Measurements from ENCODE around the gene GBP2. TPM values are rescaled to one million over a fixed set of nuclear protein-coding genes. Genes with fewer than 3 reads are reported as not detected.
A peak's percentile ranks its signal among the peaks of the same experiment; 100 is the strongest.

The GBP2 gene
- total RNA-seq, 2 experiments from 2014 or later: 87.6 to 91.8 TPM

DNA sequence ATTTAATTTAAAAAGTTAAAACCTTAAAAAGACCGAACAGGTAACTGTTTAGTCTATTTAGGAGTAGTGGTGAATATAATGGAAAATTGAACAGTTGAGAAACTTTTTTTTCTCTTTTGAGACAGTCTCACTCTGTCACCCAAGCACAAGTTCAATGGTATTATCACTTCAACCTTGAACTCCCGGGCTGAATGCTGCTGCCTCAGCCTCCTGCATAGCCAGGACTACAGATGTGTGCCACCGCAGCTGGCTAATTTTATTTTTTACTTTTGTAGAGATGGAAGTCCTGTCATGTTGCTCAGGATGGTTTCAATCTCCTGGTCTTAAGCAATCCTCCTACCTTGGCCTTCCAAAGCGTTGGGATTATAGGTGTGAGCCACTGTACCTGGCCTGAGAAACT lies 16.2 kb upstream of the GBP2 start:
- H3K36me3 Mint-ChIP-seq (ENCODE audit: low read depth): no peaks in the 10 kb centered on the region

DNA sequence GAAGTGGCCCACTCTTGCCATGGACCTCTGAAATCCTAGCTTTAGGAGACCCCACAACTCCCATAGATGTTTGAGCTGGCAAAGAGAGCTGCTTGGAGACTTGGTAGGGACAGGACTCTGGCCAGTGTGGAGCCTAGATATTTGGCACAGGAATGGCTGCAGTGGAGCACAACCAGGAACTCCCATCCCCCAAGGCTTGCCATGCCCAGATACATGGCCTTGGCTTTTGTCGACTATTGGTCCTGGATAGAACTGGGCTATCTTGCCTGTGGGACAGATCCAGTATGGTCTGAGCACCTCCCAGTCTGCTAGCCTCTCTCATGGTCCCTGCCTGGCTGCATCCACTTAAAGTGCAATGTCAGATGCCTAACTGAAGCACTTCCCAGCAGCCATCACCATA lies 7.8 kb upstream of the GBP2 start:
- DNase-seq: no peak
- intact Hi-C loops (cut with DNase I, micrococcal nuclease): loop anchor here in 1 of 2 experiments (5.0 kb wide), 1 partner anchor 149 kb away; no protein-coding TSS in a partner anchor
- Histone ChIP-seq H3K4me1 (ENCODE audit: insufficient read depth, low read length) (peaks cover 7% of the 10 kb centered on the region), H3K27ac (ENCODE audit: low read depth in 1 of 2, low read length in 2 of 2) (no peak overlapping the region), H3K9me3 (ENCODE audit: control insufficient read depth in 1 of 2, insufficient read depth in 1 of 2, low read length in 2 of 2) (no peaks in the 10 kb centered on the region), H3K4me3 (ENCODE audit: low read length) (no peak overlapping the region), H3K36me3 (ENCODE audit: insufficient read depth, low read length) (no peaks in the 10 kb centered on the region), H3K27me3 (ENCODE audit: control insufficient read depth in 1 of 2, insufficient read depth in 2 of 2, low read length in 2 of 2) (no peaks in the 10 kb centered on the region)
- no peak for ATAC-seq (ENCODE audit: poor library complexity)
- ChIA-PET POLR2A (interaction anchor here (0.9 to 1.1 kb wide), 2 partner anchors 15 to 65 kb away, joined by 3 to 5 read pairs; partner anchors contain the start of gene GBP4), CTCF (interaction anchor here (1.1 kb wide), 1 partner anchor 224 kb away, joined by 3 read pairs; no protein-coding TSS in a partner anchor)
- H3K36me3 Mint-ChIP-seq (ENCODE audit: low read depth): peaks cover 3% of the 10 kb centered on the region
- H3K4me1 Mint-ChIP-seq (ENCODE audit: low read depth): peaks cover 16% of the 10 kb centered on the region
- no peak overlapping the region for H3K4me3 Mint-ChIP-seq
- no peaks in the 10 kb centered on the region for H3K27me3 Mint-ChIP-seq
- no peak overlapping the region for H3K27ac Mint-ChIP-seq
- TF ChIP-seq, protein P1, sequence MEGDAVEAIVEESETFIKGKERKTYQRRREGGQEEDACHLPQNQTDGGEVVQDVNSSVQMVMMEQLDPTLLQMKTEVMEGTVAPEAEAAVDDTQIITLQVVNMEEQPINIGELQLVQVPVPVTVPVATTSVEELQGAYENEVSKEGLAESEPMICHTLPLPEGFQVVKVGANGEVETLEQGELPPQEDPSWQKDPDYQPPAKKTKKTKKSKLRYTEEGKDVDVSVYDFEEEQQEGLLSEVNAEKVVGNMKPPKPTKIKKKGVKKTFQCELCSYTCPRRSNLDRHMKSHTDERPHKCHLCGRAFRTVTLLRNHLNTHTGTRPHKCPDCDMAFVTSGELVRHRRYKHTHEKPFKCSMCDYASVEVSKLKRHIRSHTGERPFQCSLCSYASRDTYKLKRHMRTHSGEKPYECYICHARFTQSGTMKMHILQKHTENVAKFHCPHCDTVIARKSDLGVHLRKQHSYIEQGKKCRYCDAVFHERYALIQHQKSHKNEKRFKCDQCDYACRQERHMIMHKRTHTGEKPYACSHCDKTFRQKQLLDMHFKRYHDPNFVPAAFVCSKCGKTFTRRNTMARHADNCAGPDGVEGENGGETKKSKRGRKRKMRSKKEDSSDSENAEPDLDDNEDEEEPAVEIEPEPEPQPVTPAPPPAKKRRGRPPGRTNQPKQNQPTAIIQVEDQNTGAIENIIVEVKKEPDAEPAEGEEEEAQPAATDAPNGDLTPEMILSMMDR (IDR thresholded peaks at IDR 0.05): no peak
- H3K9me3 Mint-ChIP-seq: peaks cover 3% of the 10 kb centered on the region

More for the DNA sequence above, 16.2 kb upstream of the GBP2 start:
- Histone ChIP-seq H3K27ac (ENCODE audit: low read depth in 1 of 2, low read length in 2 of 2) (no peak overlapping the region), H3K9me3 (ENCODE audit: control insufficient read depth in 1 of 2, insufficient read depth in 1 of 2, low read length in 2 of 2) (no peaks in the 10 kb centered on the region), H3K36me3 (ENCODE audit: insufficient read depth, low read length) (no peaks in the 10 kb centered on the region), H3K4me3 (ENCODE audit: low read length) (no peak overlapping the region), H3K4me1 (ENCODE audit: insufficient read depth, low read length) (no peaks in the 10 kb centered on the region), H3K27me3 (ENCODE audit: control insufficient read depth in 1 of 2, insufficient read depth in 2 of 2, low read length in 2 of 2) (no peaks in the 10 kb centered on the region)
- TF ChIP-seq, protein P1 (IDR thresholded peaks at IDR 0.05): no peak
- CTCF ChIA-PET: interaction anchor here (0.9 kb wide), 1 partner anchor 56 kb away, joined by 3 read pairs; no protein-coding TSS in a partner anchor
- ATAC-seq (ENCODE audit: poor library complexity) (no peak), DNase-seq (no peak)
- Mint-ChIP-seq H3K4me1 (ENCODE audit: low read depth) (peaks cover 8% of the 10 kb centered on the region), H3K4me3 (no peak overlapping the region), H3K9me3 (no peaks in the 10 kb centered on the region), H3K27ac (no peak overlapping the region), H3K27me3 (no peaks in the 10 kb centered on the region)
- intact Hi-C loops (cut with DNase I, micrococcal nuclease): no loop called here
- POLR2A ChIA-PET: no interaction called here

DNA sequence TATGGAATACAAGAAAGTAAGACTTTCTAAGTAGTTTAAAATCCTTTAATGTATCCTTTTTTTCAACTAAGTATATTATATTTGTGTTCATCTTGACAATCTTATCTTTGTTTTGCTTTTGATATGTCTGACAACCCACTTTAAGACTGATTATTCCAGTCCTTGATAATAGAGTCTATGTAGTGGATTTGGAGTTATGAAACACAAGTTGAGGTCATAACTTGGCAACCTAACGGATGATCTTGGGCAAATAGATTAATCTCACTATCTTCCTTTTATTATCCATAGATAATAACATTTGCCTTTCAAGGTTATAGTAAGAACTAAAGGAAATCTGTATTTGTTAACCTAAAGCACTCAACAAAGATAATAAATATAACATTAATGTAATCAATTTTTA lies 4.8 kb upstream of the GBP2 start:
- Histone ChIP-seq H3K4me3 (ENCODE audit: low read length) (no peak overlapping the region), H3K27ac (ENCODE audit: low read depth in 1 of 2, low read length in 2 of 2) (no peak overlapping the region), H3K36me3 (ENCODE audit: insufficient read depth, low read length) (no peaks in the 10 kb centered on the region), H3K9me3 (ENCODE audit: control insufficient read depth in 1 of 2, insufficient read depth in 1 of 2, low read length in 2 of 2) (peaks cover 0 to 7% of the 10 kb centered on the region in 2 experiments), H3K4me1 (ENCODE audit: insufficient read depth, low read length) (peaks cover 19% of the 10 kb centered on the region), H3K27me3 (ENCODE audit: control insufficient read depth in 1 of 2, insufficient read depth in 2 of 2, low read length in 2 of 2) (no peaks in the 10 kb centered on the region)
- POLR2A ChIA-PET: no interaction called here
- Mint-ChIP-seq H3K9me3 (peaks cover 3% of the 10 kb centered on the region), H3K36me3 (ENCODE audit: low read depth) (peaks cover 19% of the 10 kb centered on the region), H3K4me3 (no peak overlapping the region), H3K4me1 (ENCODE audit: low read depth) (peaks cover 36% of the 10 kb centered on the region), H3K27me3 (no peaks in the 10 kb centered on the region), H3K27ac (peak overlapping the region; percentile 46)
- no peak for ATAC-seq (ENCODE audit: poor library complexity)
- CTCF ChIA-PET: interaction anchor here (1.0 kb wide), 1 partner anchor 13 kb away, joined by 3 read pairs; no protein-coding TSS in a partner anchor
- TF ChIP-seq, protein P1 (IDR thresholded peaks at IDR 0.05): no peak
- no peak for DNase-seq
- intact Hi-C loops (cut with DNase I, micrococcal nuclease): loop anchor here in 1 of 2 experiments (5.0 kb wide), 1 partner anchor 152 kb away; no protein-coding TSS in a partner anchor
